Spleen (tissue), 11 donors: ENCODE data around the gene TMEM128. TPM values are rescaled to one million over a fixed set of nuclear protein-coding genes. Genes with fewer than 3 reads are reported as not detected.
A peak's percentile ranks its signal among the peaks of the same experiment; 100 is the strongest.

ENCODE experiments used
- DNase-seq: peaks from one replicate; pipeline ENCODE4 v3.0.0-alpha.2; 2020
- H3K27ac ChIP-seq, 8 donors: fragments of 200-600 bp; sonication (generic) in 7 of 8; 1 replicate in 4 of 8; 2 replicates in 4 of 8; pipeline versions ENCODE4 v1.5.0 to v1.8.0; 2016 to 2021; ENCODE audit warnings: inconsistent platforms in 4 of 8, mild to moderate bottlenecking in 4 of 8, moderate library complexity in 1 of 8
- H3K27me3 ChIP-seq, 7 donors: fragments of 200-600 bp; sonication (generic) in 6 of 7; replicated peaks in 1 of 7; 1 replicate in 4 of 7; 2 replicates in 3 of 7; pipeline versions ENCODE4 v1.5.0 to v1.8.0; 2016 to 2021; ENCODE audit warnings: inconsistent platforms in 3 of 7, mild to moderate bottlenecking in 1 of 7
- H3K36me3 ChIP-seq, 6 donors: fragments of 200-600 bp; sonication (generic) in 5 of 6; 1 replicate in 4 of 6; 2 replicates in 2 of 6; pipeline versions ENCODE4 v1.5.0 to v1.8.0; 2016 to 2021; ENCODE audit warnings: inconsistent platforms in 2 of 6
- H3K4me1 ChIP-seq, 6 donors: fragments of 200-600 bp; sonication (generic) in 5 of 6; 1 replicate in 3 of 6; 2 replicates in 3 of 6; pipeline versions ENCODE4 v1.5.0 to v1.8.0; 2016 to 2021; ENCODE audit warnings: inconsistent platforms in 3 of 6
- H3K4me3 ChIP-seq, 8 donors: fragments of 200-600 bp; sonication (generic) in 7 of 8; 1 replicate in 4 of 8; 2 replicates in 4 of 8; pipeline versions ENCODE4 v1.5.0 to v1.8.0; 2016 to 2021; ENCODE audit warnings: inconsistent platforms in 4 of 8, mild to moderate bottlenecking in 4 of 8, moderate library complexity in 2 of 8
- H3K9me3 ChIP-seq, 8 donors: fragments of 200-600 bp; sonication (generic) in 7 of 8; 1 replicate in 4 of 8; 2 replicates in 4 of 8; pipeline versions ENCODE4 v1.5.0 to v1.8.0; 2016 to 2021; ENCODE audit warnings: inconsistent platforms in 4 of 8
- POLR2A ChIP-seq, 3 donors: fragments of 450-650 bp; IDR thresholded peaks; one replicate each; pipeline ENCODE4 v1.5.1; 2017; ENCODE audit warnings: antibody characterized with exemption in 3 of 3, mild to moderate bottlenecking in 1 of 3
- POLR2AphosphoS5 ChIP-seq, 3 donors: sonication (generic); formaldehyde crosslinking; IDR thresholded peaks; one replicate each; pipeline ENCODE4 v1.5.1; 2017; ENCODE audit warnings: antibody characterized with exemption in 3 of 3
- WGBS, 5 donors: extraction: QIAGEN DNeasy Blood & Tissue Kit in 3 of 5; methylation state at CpG; one replicate each; pipeline versions ENCODE4 v1.1.5 to v1.1.7; 2013 to 2018; 5-methylcytosine and 5-hydroxymethylcytosine counted together
- intact Hi-C: fragments of 100-400 bp; cut with DNase I; formaldehyde crosslinking; loops from one replicate; pipeline ENCODE4 v1.15.0; 2023; ENCODE audit warnings: low total_unique reads
- polyA plus RNA-seq, 3 donors: library from polyadenylated mRNA; stranded (reverse); fragments of 200-250 nt; gene quantifications; one replicate each; pipeline ENCODE4 v1.2.1, GENCODE V29; 2013
- total RNA-seq, 7 donors: library from RNA; depleted of rRNA in 3 of 7; stranded (reverse); fragments of >200 nt in 3 of 7; fragmentation: NEBNext Ultra II Directional in 4 of 7; extraction: Animal tissue kit (Norgen Biotek cat#: 25700) in 4 of 7; gene quantifications; one replicate each; pipeline versions ENCODE4 v1.1.0 to v1.2.1, GENCODE V29; 2016 to 2021
- TF ChIP-seq, protein P1 (sequence below), 11 experiments: fragments of 200-600 bp in 7 of 11; fragments of 450-650 bp in 4 of 11; sonication (generic) in 4 of 11; IDR thresholded peaks in 8 of 11; conservative IDR thresholded peaks in 3 of 11; 1 replicate in 7 of 11; 2 replicates in 4 of 11; pipeline versions ENCODE4 v1.4.0 to v1.8.0; 2016 to 2021; ENCODE audit warnings: antibody characterized with exemption in 11 of 11, inconsistent platforms in 4 of 11, mild to moderate bottlenecking in 1 of 11
- donor health status: healthy with polysubstance abuse.
- donor health status: DM: no; HTN: no; CAD: no; lungs with moderate emphysema.
- donor health status: DM: no; HTN: no; CAD: no.
- donor health status: Bipolar disorder and iron deficiency.
- donor health status: healthy.
- donor health status: DM: no; HTN: no; CAD: no.
- donor health status: DM: yes; HTN: yes; CAD: no.

TMEM128 gene
- total and polyA plus RNA-seq, 10 donors, result 16.3 to 25.6 (median 21.6) TPM

DNA sequence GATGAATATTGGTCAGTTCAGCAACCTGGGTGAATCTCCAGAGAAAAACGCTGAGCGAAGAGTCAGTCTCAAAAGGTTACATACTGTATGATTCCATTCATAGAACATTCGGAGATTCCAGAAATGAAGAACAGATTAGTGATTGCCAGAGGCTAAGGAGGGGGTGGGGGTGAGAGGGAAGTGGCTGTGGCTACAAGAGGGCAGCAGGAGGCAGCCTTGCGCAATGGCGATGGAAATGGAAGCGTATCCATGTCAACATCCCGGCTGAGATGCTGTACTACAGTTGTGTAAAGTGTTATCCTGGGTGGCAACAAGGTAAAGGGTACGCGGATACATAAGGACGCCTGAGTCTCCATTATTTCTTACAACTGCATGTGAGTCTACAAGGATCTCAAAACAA lies 23.9 kb upstream of the TMEM128 start:
- TF ChIP-seq POLR2A (IDR thresholded peaks at IDR 0.05), result no peak
- no peak for TF ChIP-seq POLR2AphosphoS5 (IDR thresholded peaks at IDR 0.05)
- TF ChIP-seq, protein P1, sequence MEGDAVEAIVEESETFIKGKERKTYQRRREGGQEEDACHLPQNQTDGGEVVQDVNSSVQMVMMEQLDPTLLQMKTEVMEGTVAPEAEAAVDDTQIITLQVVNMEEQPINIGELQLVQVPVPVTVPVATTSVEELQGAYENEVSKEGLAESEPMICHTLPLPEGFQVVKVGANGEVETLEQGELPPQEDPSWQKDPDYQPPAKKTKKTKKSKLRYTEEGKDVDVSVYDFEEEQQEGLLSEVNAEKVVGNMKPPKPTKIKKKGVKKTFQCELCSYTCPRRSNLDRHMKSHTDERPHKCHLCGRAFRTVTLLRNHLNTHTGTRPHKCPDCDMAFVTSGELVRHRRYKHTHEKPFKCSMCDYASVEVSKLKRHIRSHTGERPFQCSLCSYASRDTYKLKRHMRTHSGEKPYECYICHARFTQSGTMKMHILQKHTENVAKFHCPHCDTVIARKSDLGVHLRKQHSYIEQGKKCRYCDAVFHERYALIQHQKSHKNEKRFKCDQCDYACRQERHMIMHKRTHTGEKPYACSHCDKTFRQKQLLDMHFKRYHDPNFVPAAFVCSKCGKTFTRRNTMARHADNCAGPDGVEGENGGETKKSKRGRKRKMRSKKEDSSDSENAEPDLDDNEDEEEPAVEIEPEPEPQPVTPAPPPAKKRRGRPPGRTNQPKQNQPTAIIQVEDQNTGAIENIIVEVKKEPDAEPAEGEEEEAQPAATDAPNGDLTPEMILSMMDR (IDR thresholded peaks at IDR 0.05 in 8 of 11, conservative IDR thresholded peaks at IDR 0.05 in 3 of 11), result no peak
- Histone ChIP-seq H3K4me3 (no peak overlapping the region), H3K27me3 (no peaks in the 10 kb centered on the region), H3K9me3 (no peaks in the 10 kb centered on the region), H3K4me1 (peaks cover 0 to 27% (median 0%) of the 10 kb centered on the region in 6 donors), H3K36me3 (peaks cover 2 to 95% (median 53%) of the 10 kb centered on the region in 6 donors), H3K27ac (peak overlapping the region in 3 of 8 donors; percentile 5 to 88 (median 84))
- intact Hi-C loops, result no loop called here
- 82 to 94% (median 85%) methylated on average over 10 of the region's 10 CpGs for WGBS, 5 donors
- no peak for DNase-seq

- TF ChIP-seq POLR2A (IDR thresholded peaks at IDR 0.05), result no peak
- TF ChIP-seq, protein P1 (IDR thresholded peaks at IDR 0.05 in 8 of 11, conservative IDR thresholded peaks at IDR 0.05 in 3 of 11), result no peak
- TF ChIP-seq POLR2AphosphoS5 (IDR thresholded peaks at IDR 0.05), result no peak
- DNase-seq, result no peak
- Histone ChIP-seq H3K27me3 (no peaks in the 10 kb centered on the region), H3K36me3 (peaks cover 2 to 88% (median 48%) of the 10 kb centered on the region in 6 donors), H3K27ac (peak overlapping the region in 6 of 8 donors; percentile 17 to 88 (median 76)), H3K4me3 (no peak overlapping the region), H3K4me1 (peaks cover 0 to 27% (median 0%) of the 10 kb centered on the region in 6 donors), H3K9me3 (no peaks in the 10 kb centered on the region)
- 60 to 81% (median 72%) methylated on average over 4 of the region's 4 CpGs for WGBS, 5 donors
- intact Hi-C loops, result no loop called here
Observed at GRCh38 chr4:4270529-4270928, 22.5 kb upstream of the TMEM128 start.

DNA sequence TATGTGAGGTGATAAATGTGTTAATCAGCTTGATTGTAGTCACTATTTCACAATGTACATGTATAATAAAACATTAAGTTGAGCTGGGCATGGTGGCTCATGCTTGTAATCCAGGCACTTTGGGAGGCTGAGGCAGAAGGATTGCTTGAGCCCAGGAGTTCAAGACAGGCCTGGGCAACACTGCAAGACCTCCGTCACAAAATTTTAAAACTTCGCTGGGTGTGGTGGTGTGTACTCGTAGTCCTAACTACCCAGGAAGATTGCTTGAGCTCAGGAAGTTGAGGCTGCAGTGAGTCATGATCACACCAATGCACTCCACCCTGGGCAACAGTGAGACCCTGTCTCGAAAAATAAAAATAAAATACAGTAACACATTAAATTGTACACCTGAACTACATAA lies 21.8 kb upstream of the TMEM128 start:
- TF ChIP-seq POLR2AphosphoS5 (IDR thresholded peaks at IDR 0.05) (no peak), POLR2A (IDR thresholded peaks at IDR 0.05) (no peak)
- TF ChIP-seq, protein P1 (IDR thresholded peaks at IDR 0.05 in 8 of 11, conservative IDR thresholded peaks at IDR 0.05 in 3 of 11), result no peak
- Histone ChIP-seq H3K4me3 (no peak overlapping the region), H3K27ac (peak overlapping the region; percentile 24 to 88 (median 74)), H3K4me1 (peaks cover 0 to 27% (median 0%) of the 10 kb centered on the region in 6 donors), H3K36me3 (peaks cover 2 to 81% (median 44%) of the 10 kb centered on the region in 6 donors), H3K9me3 (no peaks in the 10 kb centered on the region), H3K27me3 (no peaks in the 10 kb centered on the region)
- intact Hi-C loops, result no loop called here
- 51 to 78% (median 73%) methylated on average over 4 of the region's 4 CpGs for WGBS, 5 donors
- DNase-seq, result no peak

GRCh38 chr4:4269331-4269731 lies 21.3 kb upstream of the TMEM128 start:
- TF ChIP-seq POLR2A (IDR thresholded peaks at IDR 0.05) (no peak), POLR2AphosphoS5 (IDR thresholded peaks at IDR 0.05) (peak; percentile 56 to 77 (median 67))
- Histone ChIP-seq H3K27ac (peak overlapping the region; percentile 24 to 88 (median 74)), H3K4me3 (peak overlapping the region in 4 of 8 donors; percentile 1 to 52 (median 14)), H3K4me1 (peaks cover 0 to 27% (median 0%) of the 10 kb centered on the region in 6 donors), H3K27me3 (no peaks in the 10 kb centered on the region), H3K9me3 (no peaks in the 10 kb centered on the region), H3K36me3 (peaks cover 2 to 76% (median 40%) of the 10 kb centered on the region in 6 donors)
- peak; percentile 80 for DNase-seq
- intact Hi-C loops, result no loop called here
- WGBS, 5 donors, result 85 to 91% (median 88%) methylated on average over 11 of the region's 11 CpGs
